ENCODE data around the gene ABLIM2. TPM values are rescaled to one million over a fixed set of nuclear protein-coding genes. Genes with fewer than 3 reads are reported as not detected.

ABLIM2 gene
- total and polyA plus RNA-seq, 2 of the 13 experiments (the other 11 are each of a cell fraction or from before 2014, with no cell fraction given): 0.20 to 0.37 TPM

DNA sequence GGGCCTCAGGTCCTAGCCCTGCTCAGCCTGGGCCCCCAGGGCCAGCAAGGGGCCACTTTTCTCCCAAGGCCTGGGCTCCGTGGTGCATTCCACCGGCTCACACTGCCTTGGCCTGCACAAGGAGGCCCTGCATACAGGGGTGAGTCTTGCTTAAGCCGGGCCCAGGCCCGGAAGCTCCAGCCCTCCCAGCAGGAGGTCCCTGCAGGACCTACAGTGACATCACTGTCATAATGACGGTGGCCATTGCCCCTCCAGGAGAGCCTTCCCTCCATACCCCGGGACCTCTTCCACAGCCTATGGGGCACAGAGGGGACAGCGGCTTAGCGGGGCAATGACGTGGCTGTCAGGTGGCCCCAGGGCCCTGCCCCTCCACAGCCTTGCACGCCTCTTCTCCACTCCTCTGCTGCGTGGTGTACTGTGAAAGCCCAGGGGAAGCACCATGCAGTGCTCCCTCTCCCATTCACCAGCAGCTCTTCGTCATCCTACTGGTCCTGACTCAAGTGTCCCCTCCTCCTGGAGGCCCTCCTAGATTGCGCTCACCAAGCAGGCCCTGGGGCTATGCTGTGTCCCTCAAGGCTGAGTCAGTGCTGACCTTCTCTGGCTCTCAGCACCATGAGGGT is 186.6 kb downstream of the ABLIM2 start (continued):
- TF ChIP-seq, protein P1, sequence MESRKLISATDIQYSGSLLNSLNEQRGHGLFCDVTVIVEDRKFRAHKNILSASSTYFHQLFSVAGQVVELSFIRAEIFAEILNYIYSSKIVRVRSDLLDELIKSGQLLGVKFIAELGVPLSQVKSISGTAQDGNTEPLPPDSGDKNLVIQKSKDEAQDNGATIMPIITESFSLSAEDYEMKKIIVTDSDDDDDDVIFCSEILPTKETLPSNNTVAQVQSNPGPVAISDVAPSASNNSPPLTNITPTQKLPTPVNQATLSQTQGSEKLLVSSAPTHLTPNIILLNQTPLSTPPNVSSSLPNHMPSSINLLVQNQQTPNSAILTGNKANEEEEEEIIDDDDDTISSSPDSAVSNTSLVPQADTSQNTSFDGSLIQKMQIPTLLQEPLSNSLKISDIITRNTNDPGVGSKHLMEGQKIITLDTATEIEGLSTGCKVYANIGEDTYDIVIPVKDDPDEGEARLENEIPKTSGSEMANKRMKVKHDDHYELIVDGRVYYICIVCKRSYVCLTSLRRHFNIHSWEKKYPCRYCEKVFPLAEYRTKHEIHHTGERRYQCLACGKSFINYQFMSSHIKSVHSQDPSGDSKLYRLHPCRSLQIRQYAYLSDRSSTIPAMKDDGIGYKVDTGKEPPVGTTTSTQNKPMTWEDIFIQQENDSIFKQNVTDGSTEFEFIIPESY (CRISPR knock-in tag; IDR thresholded peaks at IDR 0.05): peak; percentile 92
- TF ChIP-seq ZNF121 (CRISPR knock-in tag; IDR thresholded peaks at IDR 0.05) (peak; percentile 72), ZNF263 (CRISPR knock-in tag; IDR thresholded peaks at IDR 0.05) (peak; percentile 89), KDM3A (CRISPR knock-in tag; IDR thresholded peaks at IDR 0.05; ENCODE audit: low read depth) (no peak), GZF1 (CRISPR knock-in tag; IDR thresholded peaks at IDR 0.05) (no peak), ZFP91 (CRISPR knock-in tag; IDR thresholded peaks at IDR 0.05; ENCODE audit: borderline replicate concordance) (peak; percentile 44; the same call in 1 of the 2 replicates), ZMYM3 (CRISPR knock-in tag; IDR thresholded peaks at IDR 0.05) (peak; percentile 53; the same call in 1 of the 2 replicates), ZSCAN25 (CRISPR knock-in tag; IDR thresholded peaks at IDR 0.05) (peak; percentile 93), ZFP62 (CRISPR knock-in tag; IDR thresholded peaks at IDR 0.05) (no peak), ZNF224 (CRISPR knock-in tag; IDR thresholded peaks at IDR 0.05) (no peak), ZNF260 (CRISPR knock-in tag; IDR thresholded peaks at IDR 0.05; ENCODE audit: borderline replicate concordance, low read depth) (no peak), ADNP (CRISPR knock-in tag; IDR thresholded peaks at IDR 0.05) (0 out of 2 replicates have a peak, but pooled peaks have one; percentile 65), ZNF432 (CRISPR knock-in tag; IDR thresholded peaks at IDR 0.05; ENCODE audit: borderline replicate concordance) (no peak), ZMAT3 (CRISPR knock-in tag; conservative IDR thresholded peaks at IDR 0.05) (0 out of 2 replicates have a peak, but pooled peaks have one; percentile 33), ZBTB38 (CRISPR knock-in tag; IDR thresholded peaks at IDR 0.05) (0 out of 2 replicates have a peak, but pooled peaks have one; percentile 9), ZFP36 (IDR thresholded peaks at IDR 0.05; ENCODE audit: borderline replicate concordance, low read depth, low read length, partially characterized antibody) (peak; percentile 84), MAFK (conservative IDR thresholded peaks at IDR 0.05 in 1 of 2, IDR thresholded peaks at IDR 0.05 in 1 of 2; ENCODE audit: low read length in 2 of 2) (no peak), CREB1 (IDR thresholded peaks at IDR 0.05) (peak; percentile 40), CREB1 (CRISPR knock-in tag; IDR thresholded peaks at IDR 0.05) (no peak), MXI1 (IDR thresholded peaks at IDR 0.05; ENCODE audit: borderline replicate concordance, low read depth, low read length) (no peak), ZNF253 (CRISPR knock-in tag; IDR thresholded peaks at IDR 0.05; ENCODE audit: borderline replicate concordance) (no peak), FOXP4 (CRISPR knock-in tag; IDR thresholded peaks at IDR 0.05) (no peak)

Data from HepG2 (cell line).